OCI-LY3 (cell line): Measurements from ENCODE around the gene LRRC7.

Source experiments
- H2AFZ ChIP-seq: fragments of 200-600, 300-600 bp; shearing (Covaris generic); 2 replicates; pipeline ENCODE4 v1.6.0; 2014; ENCODE audit warnings: antibody characterized with exemption, low read depth, low read length
- H3K27ac ChIP-seq: fragments of 200-600, 300-600 bp; sonication (generic); 2 replicates; pipeline ENCODE4 v1.5.1; 2014; ENCODE audit warnings: mild to moderate bottlenecking, low read length, moderate library complexity, mixed read lengths
- H3K27me3 ChIP-seq: fragments of 200-600, 300-600 bp; sonication (generic); 2 replicates; pipeline ENCODE4 v1.6.1; 2014; ENCODE audit warnings: low read depth, low read length, mixed read lengths
- H3K36me3 ChIP-seq: fragments of 200-600, 300-600 bp; sonication (generic); replicated peaks from 2 replicates; pipeline ENCODE3; 2014; ENCODE audit warnings: low read depth, low read length, mixed read lengths
- H3K4me1 ChIP-seq: fragments of 300-600, 200-600 bp; sonication (generic); 2 replicates; pipeline ENCODE4 v1.6.1; 2014; ENCODE audit warnings: low read length, mixed read lengths
- H3K4me2 ChIP-seq: fragments of 200-600, 300-600 bp; sonication (generic); 2 replicates; pipeline ENCODE4 v1.6.1; 2014; ENCODE audit warnings: low read length, mixed read lengths
- H3K4me3 ChIP-seq: fragments of 300-600, 200-600 bp; sonication (generic); 2 replicates; pipeline ENCODE4 v1.5.1; 2014; ENCODE audit warnings: antibody characterized with exemption, mild to moderate bottlenecking, low read length, moderate library complexity
- H3K79me2 ChIP-seq: fragments of 300-600, 200-600 bp; shearing (Covaris generic); 2 replicates; pipeline ENCODE4 v1.6.1; 2014; ENCODE audit warnings: mild to moderate bottlenecking, low read length, mixed read lengths
- H3K9ac ChIP-seq: fragments of 300-600, 200-600 bp; shearing (Covaris generic); 2 replicates; pipeline ENCODE4 v1.6.0; 2014; ENCODE audit warnings: mild to moderate bottlenecking, low read length, moderate library complexity
- H3K9me3 ChIP-seq: fragments of 200-600, 300-600 bp; shearing (Covaris generic); 2 replicates; pipeline ENCODE4 v1.6.1; 2014; ENCODE audit warnings: low read length, mixed read lengths; ENCODE audit not compliant: insufficient read depth
- H4K20me1 ChIP-seq: fragments of 200-600, 300-600 bp; sonication (generic); 2 replicates; pipeline ENCODE4 v1.6.1; 2016; ENCODE audit warnings: low read length, mixed read lengths; ENCODE audit not compliant: insufficient read depth
- EZH2phosphoT487 ChIP-seq: fragments of 200-600 bp; shearing (Covaris generic); IDR thresholded peaks from 2 replicates; pipeline ENCODE4 v1.6.1; 2018; ENCODE audit warnings: antibody characterized with exemption, mixed run types, low read depth
- TF ChIP-seq, protein P1 (sequence below): fragments of 200-600, 300-600 bp; sonication (generic); IDR thresholded peaks from 2 replicates; pipeline ENCODE4 v1.5.1; 2014; ENCODE audit warnings: antibody characterized with exemption, low read length, low read depth

The LRRC7 gene

DNA sequence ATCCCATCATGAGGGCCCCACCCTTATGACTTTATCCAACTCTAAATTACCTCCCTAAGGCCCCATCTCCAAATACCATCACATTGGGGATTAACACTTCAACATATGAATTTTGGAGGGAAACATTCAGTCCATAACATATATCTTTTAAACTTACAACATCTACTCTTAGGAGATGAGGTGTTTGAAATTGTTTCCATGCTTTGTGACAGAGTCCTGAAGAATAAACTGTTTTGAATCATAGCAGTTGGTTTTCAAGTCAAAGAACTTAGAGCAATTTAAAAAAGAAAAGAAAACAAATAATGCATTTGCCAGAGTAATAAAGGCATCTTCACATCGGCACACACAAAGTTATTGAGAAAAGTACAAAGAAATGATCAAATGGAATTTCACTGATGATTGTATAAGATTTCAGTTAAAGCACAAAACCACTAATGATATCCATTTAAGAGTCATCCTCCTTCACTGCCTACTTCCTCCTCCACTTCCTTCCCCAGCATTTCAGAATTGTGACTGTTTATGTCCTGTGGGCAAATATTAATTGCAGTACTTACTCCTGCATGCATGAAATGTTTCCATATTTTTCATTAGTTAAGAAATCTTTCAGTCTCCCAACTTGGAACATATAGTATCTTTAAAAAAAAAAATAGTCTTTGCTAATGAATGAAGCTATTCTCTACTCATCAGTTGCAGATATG, 435.6 kb downstream of the LRRC7 start:
- no peaks in the 10 kb centered on the region for H3K4me1 ChIP-seq
- no peaks in the 10 kb centered on the region for H3K79me2 ChIP-seq
- H3K4me2 ChIP-seq = no peak overlapping the region
- no peaks in the 10 kb centered on the region for H3K36me3 ChIP-seq
- TF ChIP-seq, protein P1, sequence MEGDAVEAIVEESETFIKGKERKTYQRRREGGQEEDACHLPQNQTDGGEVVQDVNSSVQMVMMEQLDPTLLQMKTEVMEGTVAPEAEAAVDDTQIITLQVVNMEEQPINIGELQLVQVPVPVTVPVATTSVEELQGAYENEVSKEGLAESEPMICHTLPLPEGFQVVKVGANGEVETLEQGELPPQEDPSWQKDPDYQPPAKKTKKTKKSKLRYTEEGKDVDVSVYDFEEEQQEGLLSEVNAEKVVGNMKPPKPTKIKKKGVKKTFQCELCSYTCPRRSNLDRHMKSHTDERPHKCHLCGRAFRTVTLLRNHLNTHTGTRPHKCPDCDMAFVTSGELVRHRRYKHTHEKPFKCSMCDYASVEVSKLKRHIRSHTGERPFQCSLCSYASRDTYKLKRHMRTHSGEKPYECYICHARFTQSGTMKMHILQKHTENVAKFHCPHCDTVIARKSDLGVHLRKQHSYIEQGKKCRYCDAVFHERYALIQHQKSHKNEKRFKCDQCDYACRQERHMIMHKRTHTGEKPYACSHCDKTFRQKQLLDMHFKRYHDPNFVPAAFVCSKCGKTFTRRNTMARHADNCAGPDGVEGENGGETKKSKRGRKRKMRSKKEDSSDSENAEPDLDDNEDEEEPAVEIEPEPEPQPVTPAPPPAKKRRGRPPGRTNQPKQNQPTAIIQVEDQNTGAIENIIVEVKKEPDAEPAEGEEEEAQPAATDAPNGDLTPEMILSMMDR = no peak
- TF ChIP-seq EZH2phosphoT487 = no peak
- no peak overlapping the region for H3K27ac ChIP-seq
- no peaks in the 10 kb centered on the region for H3K27me3 ChIP-seq
- H3K4me3 ChIP-seq = no peak overlapping the region
- no peak overlapping the region for H2AFZ ChIP-seq
- H3K9me3 ChIP-seq = no peaks in the 10 kb centered on the region
- H3K9ac ChIP-seq = no peak overlapping the region
- H4K20me1 ChIP-seq = no peaks in the 10 kb centered on the region

DNA sequence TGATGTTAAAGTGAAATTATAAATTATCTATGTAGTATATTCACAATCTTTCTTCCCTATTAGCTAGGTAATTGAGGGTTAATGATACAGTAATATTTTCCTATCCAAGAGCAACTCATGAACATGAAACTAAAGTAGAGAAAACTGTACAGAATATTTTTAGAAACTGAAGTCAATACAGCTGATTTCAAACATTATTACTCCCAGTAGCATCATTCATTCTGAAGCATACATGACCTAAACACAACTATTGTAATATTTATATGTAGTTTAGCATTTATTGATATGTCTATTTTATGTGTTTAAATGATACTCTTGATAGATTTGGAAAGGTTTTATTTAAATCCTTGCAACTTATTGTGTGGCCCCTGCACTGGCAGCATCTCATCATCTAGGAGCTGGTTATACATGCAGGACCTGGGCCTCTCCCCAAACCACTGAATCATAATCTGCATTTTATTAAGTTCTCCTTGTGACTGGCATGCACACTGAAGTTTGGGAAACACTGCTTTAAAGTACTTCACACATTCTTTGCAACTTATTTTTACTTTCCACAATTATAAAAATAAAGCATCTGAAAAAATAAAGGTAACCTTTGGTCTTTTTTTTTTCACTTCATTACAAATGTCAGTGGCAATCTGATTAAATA, 437.8 kb downstream of the LRRC7 start:
- H3K27ac ChIP-seq = no peak overlapping the region
- TF ChIP-seq, protein P1 = no peak
- TF ChIP-seq EZH2phosphoT487 = no peak
- no peak overlapping the region for H3K9ac ChIP-seq
- no peaks in the 10 kb centered on the region for H3K9me3 ChIP-seq
- H4K20me1 ChIP-seq = no peaks in the 10 kb centered on the region
- H2AFZ ChIP-seq = no peak overlapping the region
- H3K4me3 ChIP-seq = no peak overlapping the region
- H3K79me2 ChIP-seq = no peaks in the 10 kb centered on the region
- no peaks in the 10 kb centered on the region for H3K4me1 ChIP-seq
- H3K4me2 ChIP-seq = no peak overlapping the region
- H3K27me3 ChIP-seq = no peaks in the 10 kb centered on the region
- H3K36me3 ChIP-seq = no peaks in the 10 kb centered on the region

DNA sequence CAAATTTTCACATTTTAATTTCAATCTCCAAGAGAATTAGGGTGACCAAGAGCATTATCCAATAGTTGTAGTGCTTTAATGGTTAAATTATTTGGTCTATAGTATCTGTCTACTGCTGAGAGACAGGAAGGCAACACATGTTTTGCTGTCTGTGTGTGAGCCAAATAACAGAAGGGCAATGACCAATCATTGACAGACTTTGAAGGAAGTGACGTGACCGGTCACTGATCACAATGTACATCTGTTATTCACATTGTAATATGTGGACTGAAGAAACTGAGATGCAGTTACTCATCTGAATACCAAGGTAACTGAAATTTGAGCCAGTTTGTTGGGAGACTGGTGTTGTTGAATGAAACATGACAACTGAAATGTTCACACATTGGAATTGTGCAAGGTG, 440.9 kb downstream of the LRRC7 start:
- TF ChIP-seq, protein P1 = no peak
- TF ChIP-seq EZH2phosphoT487 = no peak
- no peak overlapping the region for H3K9ac ChIP-seq
- no peaks in the 10 kb centered on the region for H3K4me1 ChIP-seq
- no peaks in the 10 kb centered on the region for H3K36me3 ChIP-seq
- no peak overlapping the region for H2AFZ ChIP-seq
- no peaks in the 10 kb centered on the region for H3K9me3 ChIP-seq
- H3K4me2 ChIP-seq = no peak overlapping the region
- no peak overlapping the region for H3K4me3 ChIP-seq
- no peaks in the 10 kb centered on the region for H3K79me2 ChIP-seq
- no peaks in the 10 kb centered on the region for H4K20me1 ChIP-seq
- H3K27ac ChIP-seq = no peak overlapping the region
- H3K27me3 ChIP-seq = no peaks in the 10 kb centered on the region

DNA sequence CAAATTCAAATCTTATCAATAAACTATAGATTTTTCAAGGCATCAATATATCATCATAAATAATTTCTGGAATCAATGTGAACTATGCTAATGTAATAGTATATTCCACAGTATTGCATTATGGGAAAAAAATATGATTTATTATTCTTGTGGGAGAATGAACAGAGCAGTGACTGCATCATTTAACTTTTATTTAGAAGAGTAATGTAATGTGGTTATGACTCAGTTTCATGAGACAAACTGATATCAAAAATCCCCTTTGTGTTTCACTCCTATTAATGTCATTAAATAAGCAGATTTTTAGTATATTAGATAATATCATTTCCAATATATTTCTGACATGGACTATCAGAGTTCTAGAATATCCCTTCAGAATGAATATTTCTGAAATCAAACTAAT, 450.0 kb downstream of the LRRC7 start:
- Histone ChIP-seq H4K20me1 (no peaks in the 10 kb centered on the region), H3K27ac (no peak overlapping the region), H3K36me3 (no peaks in the 10 kb centered on the region), H3K79me2 (no peaks in the 10 kb centered on the region), H3K4me3 (no peak overlapping the region), H3K4me1 (no peaks in the 10 kb centered on the region), H3K27me3 (no peaks in the 10 kb centered on the region), H3K9ac (no peak overlapping the region), H2AFZ (no peak overlapping the region), H3K4me2 (no peak overlapping the region), H3K9me3 (no peaks in the 10 kb centered on the region)
- TF ChIP-seq, protein P1 = no peak
- TF ChIP-seq EZH2phosphoT487 = no peak
